K562 (cell line): ENCODE data around the gene TCF3.

Source experiments
- ATF6 ChIP-seq: sonication (generic); formaldehyde crosslinking; IDR thresholded peaks from 2 replicates; pipeline ENCODE4 v1.4.0; 2020; ENCODE audit warnings: mild to moderate bottlenecking, missing genetic modification reagents
- GABPB2 ChIP-seq: fragments of 250-450 bp; sonication (Bioruptor Pico); conservative IDR thresholded peaks from 2 replicates; pipeline ENCODE4 v1.5.1; 2021; ENCODE audit warnings: mild to moderate bottlenecking
- NBN ChIP-seq: fragments of 450-650 bp; IDR thresholded peaks from 2 replicates; pipeline ENCODE4 v1.6.1; 2016; ENCODE audit warnings: low read depth, mild to moderate bottlenecking
- USF1 ChIP-seq: sonication (generic); formaldehyde crosslinking; IDR thresholded peaks from 2 replicates; pipeline ENCODE4 v1.9.0; 2022; ENCODE audit warnings: mild to moderate bottlenecking, missing genetic modification reagents
- ZNF232 ChIP-seq: sonication (generic); formaldehyde crosslinking; IDR thresholded peaks from 2 replicates; pipeline ENCODE4 v1.8.0; 2022; ENCODE audit warnings: mild to moderate bottlenecking, missing genetic modification reagents
- ZNF696 ChIP-seq: fragments of 250-450 bp; sonication (Bioruptor Pico); conservative IDR thresholded peaks from 2 replicates; pipeline ENCODE4 v1.4.0; 2020; ENCODE audit warnings: mild to moderate bottlenecking, moderate library complexity
- TF ChIP-seq, protein P1 (sequence below), 3 experiments: IDR thresholded peaks in 2 of 3; conservative IDR thresholded peaks in 1 of 3; 2 replicates each; pipeline ENCODE4 v1.5.1; 2011 to 2012; ENCODE audit warnings: low read length in 3 of 3, mild to moderate bottlenecking in 3 of 3, control low read depth in 2 of 3, improper control_type of control experiment in 1 of 3, inconsistent platforms in 1 of 3, low read depth in 1 of 3, mixed read lengths in 1 of 3, moderate library complexity in 1 of 3; ENCODE audit not compliant: insufficient read depth in 2 of 3

DNA sequence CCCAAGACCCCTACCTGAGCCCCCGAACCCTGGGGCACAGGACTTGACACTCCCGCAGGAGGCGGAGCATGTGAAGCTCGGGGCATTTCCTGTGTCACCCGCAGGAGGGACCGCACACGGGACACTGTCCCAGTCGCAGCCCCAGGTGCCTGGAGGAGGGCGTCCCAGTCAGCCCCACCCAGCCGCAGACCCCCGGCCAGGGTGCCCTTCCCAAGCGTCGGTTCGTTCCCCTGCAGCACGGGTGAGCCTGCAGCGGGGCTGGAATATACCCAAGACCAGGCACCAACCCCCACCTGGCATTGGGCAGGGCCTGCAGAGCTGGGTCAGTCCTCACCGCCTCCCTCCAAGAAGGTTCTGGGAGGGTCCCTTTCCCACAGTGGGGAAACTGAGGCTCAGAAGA lies 21.6 kb downstream of the TCF3 start:
- no peak for TF ChIP-seq NBN
- no peak for TF ChIP-seq ZNF696 (CRISPR knock-in tag)
- TF ChIP-seq GABPB2 (CRISPR knock-in tag): no peak
- no peak for TF ChIP-seq ZNF232 (CRISPR knock-in tag)
- TF ChIP-seq USF1 (CRISPR knock-in tag): no peak
- TF ChIP-seq, protein P1, sequence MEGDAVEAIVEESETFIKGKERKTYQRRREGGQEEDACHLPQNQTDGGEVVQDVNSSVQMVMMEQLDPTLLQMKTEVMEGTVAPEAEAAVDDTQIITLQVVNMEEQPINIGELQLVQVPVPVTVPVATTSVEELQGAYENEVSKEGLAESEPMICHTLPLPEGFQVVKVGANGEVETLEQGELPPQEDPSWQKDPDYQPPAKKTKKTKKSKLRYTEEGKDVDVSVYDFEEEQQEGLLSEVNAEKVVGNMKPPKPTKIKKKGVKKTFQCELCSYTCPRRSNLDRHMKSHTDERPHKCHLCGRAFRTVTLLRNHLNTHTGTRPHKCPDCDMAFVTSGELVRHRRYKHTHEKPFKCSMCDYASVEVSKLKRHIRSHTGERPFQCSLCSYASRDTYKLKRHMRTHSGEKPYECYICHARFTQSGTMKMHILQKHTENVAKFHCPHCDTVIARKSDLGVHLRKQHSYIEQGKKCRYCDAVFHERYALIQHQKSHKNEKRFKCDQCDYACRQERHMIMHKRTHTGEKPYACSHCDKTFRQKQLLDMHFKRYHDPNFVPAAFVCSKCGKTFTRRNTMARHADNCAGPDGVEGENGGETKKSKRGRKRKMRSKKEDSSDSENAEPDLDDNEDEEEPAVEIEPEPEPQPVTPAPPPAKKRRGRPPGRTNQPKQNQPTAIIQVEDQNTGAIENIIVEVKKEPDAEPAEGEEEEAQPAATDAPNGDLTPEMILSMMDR (IDR thresholded peaks at IDR 0.05 in 2 of 3, conservative IDR thresholded peaks at IDR 0.05 in 1 of 3; ENCODE audit: insufficient read depth in 2 of 3, low read depth in 1 of 3, low read length in 3 of 3): no peak
- no peak for TF ChIP-seq ATF6 (CRISPR knock-in tag)
